COR-L47 (cell line): ENCODE data around the gene ACSL5.
"Not testable (repeated sequence)": the region's sequence is repeated elsewhere in the genome, so short reads cannot be mapped to it uniquely, and the experiment has no call there.

Experiments used
- DNase-seq: peaks from one replicate; lab custom pipeline; 2025; lab: John Stamatoyannopoulos, UW

ACSL5 gene

DNA sequence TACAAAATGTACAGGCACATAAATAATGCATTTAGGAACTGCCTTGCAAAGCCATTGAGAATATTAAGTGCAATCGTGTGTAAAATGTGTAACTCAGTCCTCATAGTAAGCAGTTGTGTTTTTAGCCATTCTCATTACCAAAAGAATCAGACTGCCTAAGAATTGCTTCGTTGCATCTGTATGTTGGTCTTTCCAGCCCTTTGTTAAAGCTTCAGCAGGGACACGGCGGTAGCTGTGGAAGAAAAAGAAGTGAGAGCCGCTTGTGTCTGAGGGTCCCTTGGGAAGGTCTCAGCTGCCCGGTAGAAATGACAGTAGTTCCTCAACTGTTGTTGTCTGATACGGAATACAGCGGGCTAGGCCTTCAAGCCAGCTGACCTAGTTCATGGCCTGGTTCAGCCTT lies 22.8 kb upstream of the ACSL5 start:
- no peak for DNase-seq

DNA sequence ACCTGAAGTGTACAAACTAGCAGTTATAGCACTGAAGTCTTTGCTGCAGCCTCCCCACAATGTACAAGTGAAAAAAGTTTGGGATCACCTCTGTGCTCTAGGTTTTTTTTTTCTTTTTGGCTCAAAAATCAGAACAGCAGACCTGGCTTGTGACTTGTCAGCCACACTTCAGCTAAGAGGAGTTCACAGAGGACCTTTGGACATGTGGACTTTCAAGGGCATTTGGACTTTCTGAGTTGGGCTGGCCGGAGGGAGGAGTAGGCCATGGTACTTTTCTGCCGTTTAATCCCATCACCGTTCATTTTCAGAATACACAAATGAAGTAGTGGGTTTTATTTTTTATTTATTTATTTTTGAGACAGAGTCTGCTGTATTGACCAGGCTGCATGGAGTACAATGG lies 21.9 kb upstream of the ACSL5 start:
- no peak for DNase-seq

DNA sequence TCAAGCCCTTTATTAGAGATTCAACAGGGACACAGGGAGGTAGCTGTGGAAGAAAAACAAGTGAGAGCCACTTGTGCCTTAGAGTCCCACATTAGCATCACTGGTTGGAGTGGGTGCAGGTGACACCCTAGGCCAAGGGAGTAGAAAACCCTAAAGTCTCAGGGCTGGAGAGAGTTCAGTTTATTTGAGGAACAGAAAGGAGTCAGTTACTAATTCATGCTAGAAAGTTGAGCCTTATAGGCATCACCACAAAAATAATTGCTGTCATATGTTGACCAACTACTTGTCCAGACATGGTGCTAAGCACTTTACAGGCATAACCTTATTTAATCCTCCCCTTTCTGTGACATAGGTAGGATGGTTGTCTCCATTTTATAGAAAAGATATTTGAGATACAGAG lies 20.9 kb upstream of the ACSL5 start:
- DNase-seq, result no peak

DNA sequence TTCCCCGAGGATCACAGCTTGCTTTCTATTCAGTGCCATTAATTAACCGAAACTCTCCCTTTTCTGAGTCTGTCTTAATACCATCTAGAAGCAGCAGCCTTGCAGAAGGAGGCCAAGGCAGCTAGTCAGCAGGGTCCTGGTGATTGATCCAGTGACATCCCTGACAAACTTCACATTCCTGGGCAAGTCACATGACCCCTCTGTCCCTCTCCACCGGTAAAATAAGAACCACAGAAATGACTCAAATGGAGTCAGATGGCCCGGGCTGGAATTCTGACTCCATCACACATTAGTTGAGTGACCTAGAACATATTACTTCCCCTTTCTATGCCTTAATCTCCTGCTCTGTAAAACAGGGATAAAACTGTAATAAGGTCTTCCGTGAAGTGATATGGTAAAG lies 17.2 kb upstream of the ACSL5 start:
- no peak for DNase-seq

DNA sequence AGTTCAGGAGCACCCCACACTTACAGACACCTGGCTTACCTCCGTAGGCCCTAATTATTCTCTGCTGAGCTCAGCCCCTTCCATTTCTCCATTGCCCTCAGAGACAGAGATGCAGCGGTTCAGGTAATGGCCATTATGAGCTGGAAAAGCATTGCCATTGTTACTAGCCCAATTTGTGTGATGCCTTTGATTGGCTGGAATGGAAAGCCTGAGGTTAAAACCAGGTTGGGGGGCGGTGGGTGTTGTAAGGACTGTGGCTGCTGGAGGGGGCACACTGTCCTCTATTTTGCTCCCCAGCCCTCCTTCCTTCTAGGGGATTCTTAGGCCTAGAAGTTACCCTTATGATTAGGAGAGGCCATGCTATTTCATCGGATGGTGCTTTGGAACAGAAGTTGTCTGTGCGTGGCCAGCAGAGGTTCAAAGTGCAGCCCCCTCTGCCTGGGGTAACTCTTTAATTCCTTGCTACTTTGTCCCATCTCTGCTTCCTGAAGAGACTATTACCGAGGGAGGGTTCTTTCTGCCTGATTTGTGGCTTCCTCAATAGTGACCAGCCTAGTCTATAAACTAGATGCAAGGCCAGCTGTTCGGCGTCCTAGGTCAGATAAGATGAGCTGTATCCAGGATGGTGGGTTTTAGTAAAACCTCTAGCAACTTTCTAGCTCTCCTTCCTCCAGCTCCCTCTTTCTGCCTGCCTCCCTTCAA lies 14.2 kb upstream of the ACSL5 start:
- DNase-seq, result no peak

DNA sequence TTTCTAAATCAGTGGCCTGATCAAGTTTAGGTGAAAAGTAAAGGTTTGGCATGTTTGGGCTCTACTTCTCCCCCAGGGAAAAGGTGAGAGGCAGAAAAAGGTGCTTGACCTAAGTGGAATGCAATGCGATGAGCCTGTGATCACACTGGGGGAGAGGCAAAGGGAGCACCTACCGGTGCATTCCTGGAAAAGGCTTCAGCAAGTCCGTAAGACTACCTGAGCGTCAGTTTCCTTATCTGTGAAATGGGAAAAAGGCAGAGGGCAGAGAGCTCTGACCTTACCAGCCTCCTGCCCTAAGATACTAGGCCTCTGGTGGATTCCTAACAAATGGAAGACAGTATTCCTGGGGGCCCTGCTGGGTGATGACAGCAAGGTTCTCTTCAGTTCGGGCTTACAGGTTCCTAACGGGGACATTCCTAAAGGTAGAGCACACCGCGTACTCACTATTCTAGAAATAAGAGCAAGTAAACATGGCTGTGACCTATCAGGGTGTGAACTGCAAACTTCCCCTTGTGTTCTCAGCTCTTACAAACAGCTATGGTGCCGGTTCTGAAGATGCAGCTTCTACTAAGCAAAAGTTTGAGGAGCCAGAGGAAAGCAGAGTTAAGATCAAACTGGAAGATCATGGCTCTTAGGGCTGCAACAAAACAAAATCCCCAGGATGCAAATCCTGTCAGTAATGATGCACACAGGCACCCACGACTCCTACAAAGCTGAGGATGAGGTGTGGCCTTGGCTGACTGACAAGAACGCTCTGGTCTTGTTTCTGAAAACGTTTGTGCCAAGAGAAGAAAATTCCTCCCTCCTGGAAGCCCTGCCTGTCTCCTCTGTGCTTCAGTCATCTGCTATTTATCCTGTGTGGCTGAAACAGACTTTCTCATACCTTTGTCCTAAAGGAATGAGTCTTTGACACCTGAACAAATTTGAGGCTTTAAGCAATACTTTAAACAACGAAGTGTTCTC lies 13.3 kb upstream of the ACSL5 start:
- DNase-seq, result no peak

DNA sequence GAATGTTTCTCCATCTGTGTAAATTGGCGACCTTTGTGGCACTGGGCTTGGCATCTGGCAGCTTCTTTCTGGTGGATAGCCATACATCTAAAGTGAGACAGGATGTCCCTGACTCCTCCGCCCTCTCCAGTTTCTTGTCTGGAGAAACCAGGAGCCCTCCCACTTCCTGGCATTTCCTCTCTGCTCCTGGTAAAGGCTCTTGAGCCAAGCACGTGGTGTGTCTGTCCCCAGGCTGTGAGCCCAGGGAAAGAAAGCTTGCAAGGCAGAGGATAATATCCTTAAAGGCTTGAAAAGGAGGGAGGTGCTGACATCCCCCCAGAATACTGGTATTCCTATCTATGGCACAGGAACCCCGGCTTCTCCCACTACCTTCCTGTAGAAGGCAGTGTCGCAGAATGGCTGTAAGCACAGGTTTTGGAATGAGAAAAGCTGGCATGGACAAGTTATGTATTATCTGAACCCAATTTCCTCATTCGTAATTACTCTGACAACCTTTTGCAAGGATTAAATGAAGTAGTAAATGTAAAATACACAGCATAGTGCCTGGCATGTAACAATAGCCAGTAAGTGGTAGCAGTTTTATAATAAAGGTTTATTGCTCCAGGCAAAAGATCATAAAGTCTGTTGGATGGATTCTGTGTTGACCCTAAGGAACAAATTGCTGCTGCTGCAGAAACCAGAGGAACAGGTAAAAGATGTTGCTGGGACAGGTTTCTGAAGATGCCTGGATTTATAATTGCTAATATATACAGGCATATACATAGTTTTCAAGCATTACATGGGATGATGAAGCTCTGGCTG lies 11.8 kb upstream of the ACSL5 start:
- no peak for DNase-seq

DNA sequence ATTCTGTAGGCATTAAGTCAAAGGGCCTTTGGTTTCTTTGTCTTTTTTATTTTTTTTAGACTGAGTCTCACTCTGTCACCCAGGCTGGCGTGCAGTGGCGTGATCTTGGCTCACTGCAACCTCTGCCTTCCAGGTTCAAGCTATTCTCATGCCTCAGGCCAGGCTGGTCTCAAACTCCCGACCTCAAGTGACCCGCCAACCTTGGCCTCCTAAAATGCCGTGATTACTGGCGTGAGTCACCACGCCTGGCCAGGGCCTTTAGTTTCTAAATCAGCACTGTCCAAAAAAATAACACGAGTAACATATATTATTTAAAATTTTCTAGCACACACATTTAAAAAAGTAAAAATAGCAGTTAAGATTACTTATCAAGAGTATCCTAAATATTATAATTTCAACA lies 11.1 kb upstream of the ACSL5 start:
- no peak for DNase-seq

DNA sequence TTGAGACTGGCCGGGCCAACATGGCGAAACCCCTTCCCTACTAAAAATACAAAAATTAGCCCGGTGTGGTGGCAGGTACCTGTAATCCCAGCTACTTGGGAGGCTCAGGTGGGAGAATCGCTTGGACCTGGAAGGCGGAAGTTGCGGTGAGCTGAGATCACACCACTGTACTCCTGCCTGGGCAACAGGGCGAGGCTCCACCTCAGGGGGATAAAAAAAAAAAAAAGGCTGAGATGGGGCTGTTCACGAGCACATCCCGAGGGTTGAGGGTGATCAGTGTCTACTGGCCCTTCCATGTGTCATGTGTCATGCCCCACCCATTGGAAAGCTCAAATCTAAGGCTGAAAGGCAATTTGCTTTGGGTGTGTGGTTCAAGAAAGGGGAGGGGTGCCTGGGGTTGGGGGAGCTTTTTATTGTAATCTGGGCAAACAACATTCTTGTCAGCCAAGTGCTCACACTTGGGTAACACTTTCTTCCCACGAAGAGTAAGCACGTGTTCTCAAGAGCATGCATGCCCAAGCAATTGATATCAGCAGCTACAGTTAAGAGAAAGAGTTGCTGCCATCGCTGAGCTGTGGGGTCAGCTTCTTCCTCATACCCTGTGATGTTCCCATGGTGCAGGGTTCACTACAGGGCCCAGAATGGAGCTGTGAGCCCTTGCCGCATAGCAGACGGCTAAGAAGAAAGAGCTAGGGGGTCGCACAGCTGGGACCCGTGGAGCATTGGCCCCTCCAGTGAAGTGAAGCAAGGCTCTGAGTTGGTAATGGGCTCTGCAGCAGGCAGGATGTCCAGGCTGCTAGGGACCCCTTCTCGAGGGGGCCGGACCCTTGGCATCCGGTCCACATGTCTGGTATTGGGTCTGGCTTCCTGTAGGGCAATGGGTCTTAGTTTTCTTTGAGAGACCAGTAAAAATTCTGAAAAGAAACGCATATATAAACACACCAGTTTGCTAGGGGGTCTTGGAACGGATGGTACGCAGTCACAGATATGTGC lies 9.9 kb upstream of the ACSL5 start:
- DNase-seq, result no peak

DNA sequence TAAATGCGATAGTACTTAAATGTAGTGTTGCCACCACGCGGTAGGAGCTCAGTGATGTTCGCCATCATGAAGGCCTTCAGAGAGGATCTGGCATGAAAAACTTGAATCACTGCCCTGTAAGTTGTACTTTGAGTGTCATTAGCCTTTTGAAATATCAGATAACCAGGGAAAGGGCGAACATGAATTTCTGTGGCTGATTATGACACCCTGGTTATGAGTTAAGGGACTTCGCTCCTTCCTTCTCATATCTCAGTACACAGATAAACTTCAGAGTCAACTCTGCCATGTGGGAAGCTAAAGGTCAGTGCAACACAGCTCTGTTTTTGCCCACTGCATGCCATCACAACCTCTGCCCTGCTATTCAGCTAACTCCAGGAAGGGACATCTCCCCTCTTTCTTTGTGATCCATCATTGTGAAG lies 8.9 kb upstream of the ACSL5 start:
- DNase-seq, result no peak

DNA sequence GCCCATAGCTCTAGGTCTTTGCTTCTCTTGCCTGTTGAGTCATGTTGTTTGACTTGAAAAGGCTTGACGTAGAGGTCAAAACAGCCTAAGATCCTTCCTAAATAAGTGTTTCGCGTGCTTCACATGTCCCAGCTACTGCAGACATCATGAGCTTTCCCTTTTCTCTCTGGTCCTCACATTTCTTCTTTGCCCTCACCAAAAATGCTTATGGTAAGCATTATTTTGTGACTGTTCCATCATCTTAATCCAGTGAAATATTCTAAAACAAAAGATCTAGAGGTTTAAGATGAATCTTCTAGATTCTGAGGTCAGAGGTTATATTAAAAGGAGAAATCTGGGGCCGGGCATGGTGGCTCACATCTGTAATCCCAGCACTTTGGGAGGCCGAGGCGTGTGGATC lies 8.5 kb upstream of the ACSL5 start:
- DNase-seq, result no peak

DNA sequence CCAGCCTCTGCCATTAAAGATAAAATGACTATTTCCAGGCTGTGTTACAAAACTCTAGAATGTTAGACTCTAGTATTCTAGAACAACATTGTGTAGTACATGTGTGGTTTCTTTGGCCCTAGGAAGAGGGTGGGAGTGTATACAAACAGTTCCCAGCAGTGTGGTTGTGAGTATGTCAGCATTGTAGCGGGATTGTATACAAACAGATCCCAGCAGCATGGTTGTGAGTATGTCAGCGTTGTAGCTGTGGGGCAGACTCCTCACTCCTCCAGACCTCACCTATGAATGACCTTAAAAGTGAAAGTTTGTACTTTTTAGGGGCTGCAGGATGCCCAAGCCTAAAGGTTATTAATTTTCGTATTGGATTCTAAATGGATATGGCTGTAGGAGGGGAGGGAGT lies 6.9 kb upstream of the ACSL5 start:
- no peak for DNase-seq

DNA sequence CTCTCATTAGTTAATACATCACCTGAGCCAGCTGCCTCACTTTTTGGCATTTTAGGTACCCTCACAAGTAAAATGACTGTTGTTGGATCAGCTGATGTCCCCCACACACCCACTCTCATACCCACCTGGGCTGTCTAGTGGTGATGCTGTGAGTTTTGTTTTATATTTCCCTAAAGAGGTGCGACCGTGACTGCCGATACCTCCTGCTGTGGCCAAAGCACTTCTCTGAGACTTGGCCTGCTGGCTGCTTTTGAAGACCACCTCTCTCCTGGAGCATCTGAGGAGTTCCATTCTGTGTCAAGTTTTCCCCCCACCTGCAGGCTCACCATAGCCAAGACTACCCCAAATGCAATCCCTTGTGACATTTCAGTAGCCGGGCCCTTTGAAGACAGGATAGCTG lies 6.4 kb upstream of the ACSL5 start:
- DNase-seq, result no peak

DNA sequence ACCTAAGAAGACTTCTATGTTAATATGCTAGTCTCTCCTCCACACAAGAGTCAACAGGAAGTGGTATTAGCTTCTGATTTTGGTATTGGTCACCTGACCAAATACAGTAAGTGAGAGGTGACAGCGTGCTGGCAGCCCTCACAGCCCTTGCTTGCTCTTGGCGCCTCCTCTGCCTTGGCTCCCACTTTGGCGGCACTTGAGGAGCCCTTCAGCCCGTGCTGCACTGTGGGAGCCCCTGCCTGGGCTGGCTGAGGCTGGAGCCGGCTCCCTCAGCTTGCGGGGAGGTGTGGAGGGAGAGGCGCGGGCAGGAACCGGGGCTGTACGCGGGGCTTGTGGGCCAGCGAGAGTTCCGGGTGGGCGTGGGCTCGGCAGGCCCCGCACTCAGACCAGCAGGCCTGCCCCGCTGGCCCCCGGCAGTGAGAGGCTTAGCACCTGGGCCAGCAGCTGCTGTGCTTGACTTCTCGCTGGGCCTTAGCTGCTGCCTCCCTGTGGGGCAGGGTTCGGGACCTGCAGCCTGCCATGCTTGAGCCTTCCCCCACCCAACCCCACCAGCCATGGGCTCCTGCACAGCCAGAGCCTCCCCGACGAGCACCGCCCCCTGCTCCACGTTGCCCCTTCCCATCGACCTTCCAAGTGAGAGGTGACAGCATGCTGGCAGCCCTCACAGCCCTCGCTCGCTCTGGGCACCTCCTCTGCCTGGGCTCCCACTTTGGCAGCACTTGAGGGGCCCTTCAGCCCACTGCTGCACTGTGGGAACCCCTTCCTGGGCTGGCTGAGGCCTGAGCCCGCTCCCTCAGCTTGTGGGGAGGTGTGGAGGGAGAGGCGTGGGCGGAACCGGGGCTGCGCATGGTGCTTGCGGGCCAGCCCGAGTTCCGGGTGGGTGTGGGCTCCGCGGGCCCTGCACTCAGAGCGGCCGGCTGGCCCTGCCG lies 4.2 kb upstream of the ACSL5 start:
- no peak for DNase-seq

DNA sequence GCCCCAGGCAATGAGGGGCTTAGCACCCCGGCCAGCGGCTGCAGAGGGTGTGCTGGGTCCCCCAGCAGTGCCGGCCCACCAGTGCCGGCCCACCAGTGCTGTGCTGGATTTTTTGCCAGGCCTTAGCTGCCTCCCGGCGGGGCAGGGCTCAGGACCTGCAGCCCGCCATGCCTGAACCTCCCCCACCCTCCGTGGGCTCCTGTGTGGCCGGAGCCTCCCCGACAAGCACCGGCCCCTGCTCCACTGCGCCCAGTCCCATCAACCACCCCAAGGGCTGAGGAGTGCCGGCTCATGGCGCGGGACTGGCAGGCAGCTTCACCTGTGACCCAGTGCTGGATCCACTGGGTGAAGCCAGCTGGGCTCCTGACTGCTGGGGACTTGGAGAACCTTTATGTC lies 3.5 kb upstream of the ACSL5 start:
- no peak for DNase-seq

DNA sequence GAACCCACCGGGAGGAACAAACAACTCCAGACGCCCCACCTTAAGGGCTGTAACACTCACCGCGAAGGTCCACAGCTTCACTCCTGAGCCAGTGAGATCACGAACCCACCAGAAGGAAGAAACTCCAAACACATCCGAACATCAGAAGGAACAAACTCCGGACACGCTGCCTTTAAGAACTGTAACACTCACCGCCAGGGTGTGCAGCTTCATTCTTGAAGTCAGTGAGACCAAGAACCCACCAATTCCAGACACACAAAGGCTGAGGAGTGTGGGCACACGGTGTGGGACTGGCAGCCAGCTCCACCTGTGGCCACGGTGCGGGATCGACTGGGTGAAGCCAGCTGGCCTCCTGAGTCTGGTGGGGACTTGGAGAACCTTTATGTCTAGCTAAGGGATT lies 2.6 kb upstream of the ACSL5 start:
- DNase-seq, result not testable (repeated sequence)

DNA sequence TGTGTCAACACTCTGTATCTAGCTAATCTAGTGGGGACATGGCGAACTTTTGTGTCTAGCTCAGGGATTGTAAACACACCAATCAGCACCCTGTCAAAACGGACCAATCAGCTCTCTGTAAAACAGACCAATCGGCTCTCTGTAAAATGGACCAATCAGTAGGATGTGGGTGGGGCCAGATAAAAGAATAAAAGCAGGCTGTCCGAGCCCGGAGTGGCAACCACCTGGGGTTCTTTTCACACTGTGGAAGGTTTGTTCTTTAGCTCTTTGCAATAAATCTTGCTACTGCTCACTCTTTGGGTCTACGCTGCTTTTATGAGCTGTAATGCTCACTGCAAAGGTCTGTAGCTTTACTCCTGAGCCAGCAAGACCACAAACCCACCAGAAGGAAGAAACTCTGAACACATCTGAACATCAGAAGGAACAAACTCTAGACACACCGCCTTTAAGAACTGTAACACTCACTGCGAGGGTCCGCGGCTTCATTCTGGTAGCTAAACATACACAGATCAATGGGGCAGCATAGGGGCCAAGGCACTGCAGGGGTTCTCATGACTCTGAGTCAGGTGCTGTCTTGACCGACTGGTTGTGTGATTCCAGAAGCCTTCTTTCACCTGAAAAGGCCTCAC lies 1.6 kb upstream of the ACSL5 start:
- DNase-seq, result not testable (repeated sequence)

DNA sequence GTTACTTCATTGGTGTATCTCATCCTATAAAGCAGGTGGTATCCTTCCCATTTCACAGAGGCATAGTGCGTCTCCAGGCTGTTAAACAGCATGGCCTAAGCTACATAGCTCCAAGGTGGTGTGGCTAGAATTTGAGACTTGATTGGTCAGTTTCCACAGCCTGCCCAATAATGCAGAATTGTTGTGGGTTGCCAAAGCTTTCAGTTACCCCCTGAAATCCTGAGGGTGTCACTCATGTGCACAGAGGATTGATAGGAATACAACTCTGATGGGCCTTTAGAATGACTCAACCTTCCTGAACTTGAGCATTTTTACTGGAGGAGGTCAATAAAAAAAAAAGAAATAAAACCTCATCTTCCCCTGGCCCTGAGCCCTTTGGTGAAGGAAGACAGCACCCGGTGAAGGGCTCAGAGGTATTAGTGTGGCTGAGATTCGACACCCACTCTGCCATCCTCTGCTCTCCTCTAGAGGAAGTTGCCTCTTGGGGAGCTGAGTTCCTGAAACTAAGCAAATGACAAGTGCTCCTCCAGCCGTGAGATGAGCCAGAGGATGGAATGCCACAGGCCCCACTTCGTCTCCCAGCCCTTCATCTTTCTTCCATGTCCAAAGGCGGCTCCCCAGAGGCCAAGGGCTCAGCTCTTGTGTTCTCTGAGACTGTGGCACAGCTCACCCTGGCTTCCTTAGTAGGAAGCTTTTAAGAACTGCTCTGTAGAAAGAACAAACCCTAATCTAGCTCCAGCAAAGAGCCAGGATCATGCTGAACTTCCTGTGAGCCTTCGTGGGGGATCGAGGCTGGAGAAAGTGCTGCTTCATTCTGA lies 1.0 kb downstream of the ACSL5 start:
- no peak for DNase-seq
